ENCODE data around the gene ACRV1. TPM values are rescaled to one million over a fixed set of nuclear protein-coding genes. Genes with fewer than 3 reads are reported as not detected.

Gene ACRV1
- total RNA-seq, 2 experiments from 2014 or later: not detected

DNA sequence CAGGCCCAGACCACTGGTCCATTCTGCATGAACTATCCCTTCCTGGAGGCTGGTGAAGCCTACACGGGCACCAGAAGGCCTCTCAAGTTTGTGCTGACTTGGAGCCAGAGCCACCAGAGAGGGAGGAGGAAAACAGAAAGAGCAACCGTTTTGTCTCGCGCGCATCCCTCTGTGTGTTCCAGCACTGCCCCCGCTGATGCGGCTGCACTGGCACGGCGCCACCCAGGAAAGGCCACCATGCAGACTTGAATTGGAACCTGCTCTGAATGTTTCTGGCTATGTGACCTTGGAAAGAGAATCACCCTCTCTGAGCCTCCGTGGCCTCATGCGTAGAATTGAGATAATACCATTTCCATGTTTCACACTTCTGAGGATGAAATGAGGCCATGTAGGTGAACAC lies 7.4 kb upstream of the ACRV1 start:
- no peaks in the 10 kb centered on the region for H3K27me3 Mint-ChIP-seq (ENCODE audit: low read depth)
- no peaks in the 10 kb centered on the region for H3K9me3 Mint-ChIP-seq
- DNase-seq: no peak
- H3K36me3 Mint-ChIP-seq (ENCODE audit: low read depth): peaks cover 6% of the 10 kb centered on the region
- no peak overlapping the region for H3K27ac Mint-ChIP-seq
- H3K4me1 Mint-ChIP-seq (ENCODE audit: low read depth): no peaks in the 10 kb centered on the region
- intact Hi-C loops (cut with micrococcal nuclease): no loop called here
- H3K4me3 Mint-ChIP-seq: no peak overlapping the region
- CTCF ChIA-PET: no interaction called here

GRCh38 chr11:125685228-125685627 lies 4.6 kb upstream of the ACRV1 start:
- H3K9me3 Mint-ChIP-seq: no peaks in the 10 kb centered on the region
- CTCF ChIA-PET: no interaction called here
- no peaks in the 10 kb centered on the region for H3K27me3 Mint-ChIP-seq (ENCODE audit: low read depth)
- intact Hi-C loops (cut with micrococcal nuclease): no loop called here
- H3K36me3 Mint-ChIP-seq (ENCODE audit: low read depth): peaks cover 6% of the 10 kb centered on the region
- H3K4me3 Mint-ChIP-seq: no peak overlapping the region
- H3K4me1 Mint-ChIP-seq (ENCODE audit: low read depth): no peaks in the 10 kb centered on the region
- no peak for DNase-seq
- no peak overlapping the region for H3K27ac Mint-ChIP-seq

DNA sequence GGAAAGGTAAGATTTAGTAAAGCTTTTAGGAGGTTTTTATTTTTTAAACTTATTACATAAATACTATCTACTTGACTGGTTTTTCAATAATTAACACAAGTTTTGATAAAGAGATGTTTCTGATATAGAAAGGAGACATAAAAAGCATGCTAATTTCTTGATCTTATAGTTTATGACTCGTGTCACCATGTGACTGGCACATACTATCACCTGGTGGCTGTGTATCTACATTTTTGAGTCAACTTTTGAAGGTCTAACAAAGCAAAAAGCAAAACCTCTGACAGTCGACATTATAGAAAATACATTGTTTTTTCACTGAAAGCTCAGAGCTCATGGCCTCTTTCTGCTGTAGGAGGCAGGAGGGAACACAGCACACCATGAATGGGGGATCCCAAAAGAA lies 810 bp downstream of the ACRV1 start:
- CTCF ChIA-PET: interaction anchor here (0.7 to 1.4 kb wide), 2 partner anchors 53 to 110 kb away, joined by 3 read pairs; partner anchors contain the start of gene EI24
- no peak for DNase-seq
- peaks cover 33% of the 10 kb centered on the region for H3K36me3 Mint-ChIP-seq (ENCODE audit: low read depth)
- no peaks in the 10 kb centered on the region for H3K9me3 Mint-ChIP-seq
- no peak overlapping the region for H3K4me3 Mint-ChIP-seq
- H3K27ac Mint-ChIP-seq: no peak overlapping the region
- peaks cover 4% of the 10 kb centered on the region for H3K4me1 Mint-ChIP-seq (ENCODE audit: low read depth)
- no peaks in the 10 kb centered on the region for H3K27me3 Mint-ChIP-seq (ENCODE audit: low read depth)
- intact Hi-C loops (cut with micrococcal nuclease): no loop called here

DNA sequence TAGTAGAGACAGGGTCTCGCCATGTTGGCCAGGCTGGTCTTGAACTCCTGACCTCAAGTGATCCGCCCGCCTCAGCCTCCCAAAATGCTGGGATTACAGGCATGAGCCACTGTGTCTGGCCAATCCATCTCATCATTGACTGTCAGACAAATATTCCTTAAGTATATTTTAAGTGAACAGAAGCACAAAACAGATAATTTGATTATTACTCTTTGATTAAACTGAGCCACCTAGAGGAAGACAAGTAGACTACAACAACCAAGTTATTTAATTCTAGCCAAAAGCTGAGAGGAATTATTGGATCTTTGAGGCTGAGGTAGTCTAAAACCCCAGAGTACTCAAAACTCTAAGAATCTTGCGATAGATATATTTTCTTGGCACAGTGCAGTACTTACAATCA lies 1.2 kb downstream of the ACRV1 start:
- H3K27ac Mint-ChIP-seq: no peak overlapping the region
- H3K27me3 Mint-ChIP-seq (ENCODE audit: low read depth): no peaks in the 10 kb centered on the region
- CTCF ChIA-PET: interaction anchor here (1.4 kb wide), 1 partner anchor 53 kb away, joined by 3 read pairs; no protein-coding TSS in a partner anchor

DNA sequence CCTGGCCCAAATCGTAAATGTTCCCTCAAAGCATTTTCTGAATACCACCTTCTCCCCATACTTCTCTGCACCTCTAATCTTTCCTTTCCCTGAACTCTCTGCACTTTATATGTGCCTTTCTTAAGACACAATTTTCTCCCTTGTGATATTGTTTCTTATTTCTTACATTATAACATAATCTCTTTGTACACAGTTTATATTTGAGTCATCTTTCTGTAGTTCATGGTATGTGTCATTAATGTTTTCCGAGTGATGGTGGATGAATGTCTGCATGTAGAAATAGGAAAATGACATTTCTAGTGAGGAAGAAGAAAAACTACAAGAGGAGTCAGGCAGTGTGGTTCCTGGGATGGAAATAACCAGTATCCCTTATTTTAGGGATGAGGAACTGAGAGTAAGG lies 5.5 kb downstream of the ACRV1 start:
- intact Hi-C loops (cut with micrococcal nuclease): no loop called here

More for the DNA sequence above, 1.2 kb downstream of the ACRV1 start:
- Mint-ChIP-seq H3K4me1 (ENCODE audit: low read depth) (peaks cover 4% of the 10 kb centered on the region), H3K9me3 (no peaks in the 10 kb centered on the region), H3K36me3 (ENCODE audit: low read depth) (peaks cover 33% of the 10 kb centered on the region), H3K4me3 (no peak overlapping the region)
- intact Hi-C loops (cut with micrococcal nuclease): no loop called here
- no peak for DNase-seq

DNA sequence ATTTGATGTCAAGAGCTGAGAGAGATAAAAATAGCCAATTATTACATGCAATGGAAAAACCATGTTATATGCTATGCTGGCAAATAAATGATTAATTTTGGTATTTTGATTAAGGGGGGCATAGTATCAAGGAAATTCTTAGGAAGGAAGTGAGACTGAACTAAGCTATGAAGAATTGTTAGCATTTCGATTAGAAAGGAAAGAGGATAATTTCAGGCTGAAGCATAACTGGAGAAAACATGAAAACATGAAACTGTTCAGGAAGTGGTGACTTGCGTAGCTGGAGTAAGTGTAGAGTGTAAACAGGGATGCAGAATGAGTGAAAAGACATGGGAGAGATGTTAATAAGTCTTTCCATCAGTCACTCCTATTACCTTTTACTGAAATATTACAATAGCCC lies 6.4 kb downstream of the ACRV1 start:
- Mint-ChIP-seq H3K27ac (no peak overlapping the region), H3K27me3 (ENCODE audit: low read depth) (no peaks in the 10 kb centered on the region), H3K36me3 (ENCODE audit: low read depth) (peaks cover 44% of the 10 kb centered on the region), H3K4me3 (no peak overlapping the region), H3K4me1 (ENCODE audit: low read depth) (no peaks in the 10 kb centered on the region), H3K9me3 (no peaks in the 10 kb centered on the region)
- CTCF ChIA-PET: no interaction called here
- intact Hi-C loops (cut with micrococcal nuclease): no loop called here
- no peak for DNase-seq

More for the DNA sequence above, 5.5 kb downstream of the ACRV1 start:
- CTCF ChIA-PET: no interaction called here
- Mint-ChIP-seq H3K9me3 (no peaks in the 10 kb centered on the region), H3K4me1 (ENCODE audit: low read depth) (peaks cover 4% of the 10 kb centered on the region), H3K27ac (no peak overlapping the region), H3K4me3 (no peak overlapping the region), H3K27me3 (ENCODE audit: low read depth) (no peaks in the 10 kb centered on the region), H3K36me3 (ENCODE audit: low read depth) (peaks cover 44% of the 10 kb centered on the region)
- DNase-seq: no peak

- H3K27ac Mint-ChIP-seq: no peak overlapping the region
- intact Hi-C loops (cut with micrococcal nuclease): no loop called here
- peaks cover 39% of the 10 kb centered on the region for H3K36me3 Mint-ChIP-seq (ENCODE audit: low read depth)
- no peak for DNase-seq
- CTCF ChIA-PET: no interaction called here
- peaks cover 6% of the 10 kb centered on the region for H3K9me3 Mint-ChIP-seq
- H3K4me1 Mint-ChIP-seq (ENCODE audit: low read depth): no peaks in the 10 kb centered on the region
- no peak overlapping the region for H3K4me3 Mint-ChIP-seq
- H3K27me3 Mint-ChIP-seq (ENCODE audit: low read depth): no peaks in the 10 kb centered on the region
These were observed 9.1 kb downstream of the ACRV1 start for GRCh38 chr11:125671561-125671960.

DNA sequence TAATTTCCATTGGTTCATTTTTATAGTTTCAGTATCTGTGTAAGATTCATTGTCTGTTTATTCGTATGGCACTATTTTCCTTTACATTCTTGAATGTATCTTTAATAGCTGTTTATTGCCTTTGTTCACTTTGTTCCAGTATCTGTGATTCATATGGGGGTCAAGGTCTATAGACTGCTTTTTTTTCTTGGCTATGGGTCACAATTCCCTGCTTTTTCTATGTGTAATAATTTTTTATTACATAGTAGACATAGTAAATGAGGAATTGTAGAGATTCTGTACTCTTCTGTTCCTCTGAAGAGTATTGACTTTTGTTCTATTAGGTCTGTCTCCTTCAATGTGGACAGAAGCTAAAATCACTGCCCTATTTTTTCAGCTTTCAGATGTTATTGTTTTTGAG lies 10.5 kb downstream of the ACRV1 start:
- no peak overlapping the region for H3K27ac Mint-ChIP-seq
- CTCF ChIA-PET: no interaction called here
- DNase-seq: no peak
- intact Hi-C loops (cut with micrococcal nuclease): no loop called here
- peaks cover 44% of the 10 kb centered on the region for H3K36me3 Mint-ChIP-seq (ENCODE audit: low read depth)
- no peak overlapping the region for H3K4me3 Mint-ChIP-seq
- no peaks in the 10 kb centered on the region for H3K27me3 Mint-ChIP-seq (ENCODE audit: low read depth)
- H3K9me3 Mint-ChIP-seq: peaks cover 8% of the 10 kb centered on the region
- H3K4me1 Mint-ChIP-seq (ENCODE audit: low read depth): no peaks in the 10 kb centered on the region

DNA sequence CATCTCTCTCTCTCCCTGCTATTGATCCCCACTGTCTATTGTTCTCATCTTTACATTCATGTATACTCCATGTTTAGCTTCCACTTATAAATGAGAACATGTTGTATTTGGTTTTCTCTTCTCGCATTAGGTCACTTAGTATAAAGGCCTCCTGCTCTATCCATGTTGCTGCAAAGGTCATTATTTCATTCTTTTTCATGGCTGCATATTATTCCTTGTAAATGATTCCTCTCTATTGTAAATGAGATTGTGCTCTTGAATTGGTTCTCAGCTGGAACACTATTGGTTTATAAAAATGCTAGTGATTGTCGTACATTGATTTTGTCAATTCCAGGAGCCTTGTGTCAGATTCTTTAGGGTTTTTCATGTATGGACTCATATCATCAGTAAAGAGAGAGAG lies 13.5 kb downstream of the ACRV1 start:
- Mint-ChIP-seq H3K27me3 (ENCODE audit: low read depth) (no peaks in the 10 kb centered on the region), H3K4me1 (ENCODE audit: low read depth) (peaks cover 7% of the 10 kb centered on the region), H3K9me3 (peaks cover 8% of the 10 kb centered on the region), H3K36me3 (ENCODE audit: low read depth) (peaks cover 71% of the 10 kb centered on the region), H3K27ac (no peak overlapping the region), H3K4me3 (no peak overlapping the region)
- no peak for DNase-seq
- intact Hi-C loops (cut with micrococcal nuclease): no loop called here
- CTCF ChIA-PET: interaction anchor here (0.6 kb wide), 1 partner anchor 85 kb away, joined by 4 read pairs; no protein-coding TSS in a partner anchor

DNA sequence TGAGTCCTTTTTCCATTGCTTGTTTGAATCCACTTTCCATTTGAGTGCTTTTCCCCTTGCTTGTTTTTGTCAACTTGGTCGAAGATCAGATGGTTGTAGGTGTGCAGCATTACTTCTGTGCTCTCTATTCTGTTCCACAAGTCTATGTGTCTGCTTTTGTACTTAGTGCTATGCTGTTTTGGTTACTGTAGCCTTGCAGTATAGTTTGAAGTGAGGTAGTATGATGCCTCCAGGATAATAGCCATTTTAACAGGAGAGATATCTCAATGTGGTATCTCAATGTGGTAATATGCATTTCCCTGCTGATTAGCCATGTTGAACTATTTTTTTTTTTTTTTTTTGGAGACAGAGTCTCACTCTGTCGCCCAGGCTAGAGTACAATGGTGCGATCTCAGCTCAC lies 16.7 kb downstream of the ACRV1 start:
- intact Hi-C loops (cut with micrococcal nuclease): no loop called here
- H3K4me1 Mint-ChIP-seq (ENCODE audit: low read depth): peaks cover 10% of the 10 kb centered on the region
- CTCF ChIA-PET: no interaction called here

GRCh38 chr11:125662689-125663088 lies 18.0 kb downstream of the ACRV1 start:
- Mint-ChIP-seq H3K27ac (no peak overlapping the region), H3K36me3 (ENCODE audit: low read depth) (peaks cover 66% of the 10 kb centered on the region), H3K4me3 (no peak overlapping the region), H3K27me3 (ENCODE audit: low read depth) (no peaks in the 10 kb centered on the region), H3K9me3 (peaks cover 8% of the 10 kb centered on the region), H3K4me1 (ENCODE audit: low read depth) (peaks cover 10% of the 10 kb centered on the region)
- CTCF ChIA-PET: no interaction called here
- DNase-seq: no peak
- intact Hi-C loops (cut with micrococcal nuclease): no loop called here

More for the DNA sequence above, 16.7 kb downstream of the ACRV1 start:
- DNase-seq: no peak
- H3K9me3 Mint-ChIP-seq: peaks cover 8% of the 10 kb centered on the region
- H3K4me3 Mint-ChIP-seq: no peak overlapping the region
- H3K36me3 Mint-ChIP-seq (ENCODE audit: low read depth): peaks cover 65% of the 10 kb centered on the region
- no peaks in the 10 kb centered on the region for H3K27me3 Mint-ChIP-seq (ENCODE audit: low read depth)
- H3K27ac Mint-ChIP-seq: no peak overlapping the region

DNA sequence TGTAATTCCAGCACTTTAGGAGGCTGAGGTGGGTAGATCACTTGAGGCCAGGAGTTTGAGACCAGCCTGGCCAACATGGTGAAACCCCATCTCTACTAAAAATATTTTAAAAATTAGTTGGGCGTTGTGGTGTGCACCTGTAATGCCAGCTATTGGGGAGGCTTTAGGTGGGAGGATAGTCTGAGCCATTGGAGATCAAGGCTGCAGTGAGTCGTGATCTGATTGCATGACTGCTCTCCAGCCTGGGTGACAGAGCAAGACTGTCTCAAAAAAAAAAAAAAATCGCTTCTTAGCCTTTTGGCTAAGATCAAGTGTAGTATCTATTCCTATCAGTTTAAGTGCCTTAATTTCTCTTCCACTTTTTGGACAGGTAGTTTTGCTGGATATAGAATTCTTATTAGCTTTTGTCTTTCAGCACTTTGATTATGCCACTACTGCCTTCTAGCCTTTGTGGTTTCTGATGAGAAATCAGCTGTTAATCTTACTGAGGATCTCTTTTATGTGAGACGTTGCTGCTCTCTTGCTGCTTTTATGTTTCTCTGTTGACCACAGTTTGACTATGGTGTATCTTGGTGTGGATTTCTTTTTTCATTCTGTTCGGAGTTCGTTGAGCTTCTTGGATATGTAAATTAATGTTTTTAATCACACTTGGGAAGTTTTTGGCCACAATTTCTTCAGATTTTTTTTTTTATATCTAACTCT lies 31.0 kb downstream of the ACRV1 start:
- Mint-ChIP-seq H3K4me3 (no peak overlapping the region), H3K27me3 (ENCODE audit: low read depth) (no peaks in the 10 kb centered on the region), H3K36me3 (ENCODE audit: low read depth) (peaks cover 62% of the 10 kb centered on the region), H3K9me3 (no peaks in the 10 kb centered on the region), H3K4me1 (ENCODE audit: low read depth) (peaks cover 4% of the 10 kb centered on the region), H3K27ac (no peak overlapping the region)
- no peak for DNase-seq
- CTCF ChIA-PET: no interaction called here
- intact Hi-C loops (cut with micrococcal nuclease): no loop called here

DNA sequence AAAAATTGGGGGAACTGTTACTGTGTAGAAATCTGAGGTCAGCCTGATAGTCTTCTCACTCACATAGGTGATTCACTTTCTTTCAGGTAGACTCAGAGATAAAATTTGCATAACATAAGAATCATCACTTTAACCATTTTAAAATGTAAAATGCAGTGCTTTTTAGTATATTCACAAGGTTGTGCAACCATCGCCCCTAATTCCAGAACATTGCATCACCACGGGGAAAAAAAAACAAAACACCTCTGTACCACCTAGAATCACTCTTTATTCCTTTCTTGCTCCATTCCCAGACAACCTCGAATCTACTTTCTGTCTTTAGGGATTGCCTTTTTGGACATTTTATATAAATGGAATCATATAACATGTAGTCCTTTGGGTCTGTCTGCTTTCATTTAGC lies 34.8 kb downstream of the ACRV1 start:
- Mint-ChIP-seq H3K36me3 (ENCODE audit: low read depth) (peaks cover 63% of the 10 kb centered on the region), H3K9me3 (no peaks in the 10 kb centered on the region)
- intact Hi-C loops (cut with micrococcal nuclease): no loop called here

More for the DNA sequence above, 34.8 kb downstream of the ACRV1 start:
- DNase-seq: no peak
- CTCF ChIA-PET: interaction anchor here (0.5 kb wide), 1 partner anchor 225 kb away, joined by 5 read pairs; no protein-coding TSS in a partner anchor
- Mint-ChIP-seq H3K4me1 (ENCODE audit: low read depth) (peaks cover 4% of the 10 kb centered on the region), H3K4me3 (no peak overlapping the region), H3K27me3 (ENCODE audit: low read depth) (no peaks in the 10 kb centered on the region), H3K27ac (no peak overlapping the region)

Data from activated naive CD4-positive, alpha-beta T cell treated with anti-CD3 and anti-CD28 coated beads for 36 hours (primary cell).